Lung microvascular endothelial cell (primary cell): ENCODE data around the gene ADAMTS2. TPM values are rescaled to one million over a fixed set of nuclear protein-coding genes. Genes with fewer than 3 reads are reported as not detected.

Experiments
- DNase-seq, 2 donors: peaks; one replicate each; pipeline versions ENCODE4 v3.0.0 to v3.0.0-alpha.2; 2010; ENCODE audit warnings: low read depth in 2 of 2
- total RNA-seq: library from RNA; depleted of rRNA; stranded (reverse); fragments of >200 nt; gene quantifications from 2 replicates; pipeline ENCODE4 v1.2.1, GENCODE V29; 2014

The ADAMTS2 gene
- total RNA-seq, 1 donor from 2014 or later = 0.40 TPM

- DNase-seq = no peak
Observed at GRCh38 chr5:179163236-179164155, 181.8 kb downstream of the ADAMTS2 start.

- DNase-seq = no peak
Observed at GRCh38 chr5:179162351-179163235, 182.7 kb downstream of the ADAMTS2 start.

GRCh38 chr5:179161901-179162300 is 183.4 kb downstream of the ADAMTS2 start:
- DNase-seq = no peak

GRCh38 chr5:179160584-179160983 is 184.7 kb downstream of the ADAMTS2 start:
- DNase-seq = no peak

GRCh38 chr5:179158556-179158955 is 186.7 kb downstream of the ADAMTS2 start:
- no peak for DNase-seq

GRCh38 chr5:179154991-179155955 is 190.0 kb downstream of the ADAMTS2 start:
- DNase-seq = no peak

- DNase-seq = no peak
Observed at GRCh38 chr5:179154346-179154990, 190.8 kb downstream of the ADAMTS2 start.

GRCh38 chr5:179153921-179154345 is 191.3 kb downstream of the ADAMTS2 start:
- DNase-seq = no peak

- DNase-seq = no peak
Observed at GRCh38 chr5:179153341-179153901, 191.8 kb downstream of the ADAMTS2 start.

- DNase-seq = no peak
Observed at GRCh38 chr5:179152941-179153340, 192.3 kb downstream of the ADAMTS2 start.

GRCh38 chr5:179152144-179152895 is 192.9 kb downstream of the ADAMTS2 start:
- no peak for DNase-seq

GRCh38 chr5:179151286-179152118 is 193.8 kb downstream of the ADAMTS2 start:
- no peak for DNase-seq

GRCh38 chr5:179150011-179150410 is 195.2 kb downstream of the ADAMTS2 start:
- DNase-seq = no peak

- no peak for DNase-seq
Observed at GRCh38 chr5:179149278-179149677, 196.0 kb downstream of the ADAMTS2 start.

- DNase-seq = no peak
Observed at GRCh38 chr5:179148703-179149170, 196.5 kb downstream of the ADAMTS2 start.

- no peak for DNase-seq
Observed at GRCh38 chr5:179147991-179148702, 197.1 kb downstream of the ADAMTS2 start.

- DNase-seq = no peak
Observed at GRCh38 chr5:179146277-179146676, 199.0 kb downstream of the ADAMTS2 start.

- DNase-seq = no peak
Observed at GRCh38 chr5:179143446-179143845, 201.8 kb downstream of the ADAMTS2 start.
